ENCODE measurements around the gene MYH6. TPM values are rescaled to one million over a fixed set of nuclear protein-coding genes. Genes with fewer than 3 reads are reported as not detected.

The MYH6 gene
- total and polyA plus RNA-seq, 4 donors, result 0.05 to 0.17 (median 0.06) TPM; not detected in 1

DNA sequence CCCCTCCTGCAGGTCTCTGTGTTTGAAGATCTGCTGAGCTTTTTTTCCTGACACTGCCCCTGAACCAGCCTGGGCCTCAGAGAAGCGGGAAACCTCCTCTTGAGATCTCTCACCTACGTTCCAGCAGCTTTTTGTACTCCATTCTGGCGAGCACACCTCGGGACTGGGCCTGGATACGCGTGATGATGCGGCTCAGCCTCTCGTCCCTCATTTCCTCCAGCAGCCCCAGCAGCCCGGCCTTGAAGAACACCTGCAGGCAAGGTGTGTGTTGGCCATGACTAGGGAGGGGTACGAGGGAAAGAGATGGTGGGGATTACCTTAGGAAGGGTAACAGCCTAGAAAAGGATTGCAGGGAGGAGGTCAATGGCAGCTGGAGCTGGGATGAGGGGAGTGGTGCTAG is 17.1 kb upstream of the MYH6 start:
- H3K4me1 ChIP-seq (ENCODE audit: control insufficient read depth in 4 of 4, insufficient read depth in 4 of 4, low read length in 3 of 4), result no peaks in the 10 kb centered on the region
- H3K4me3 ChIP-seq (ENCODE audit: low read depth in 1 of 3, low read length in 3 of 3), result no peak overlapping the region
- H3K9me3 ChIP-seq (ENCODE audit: control insufficient read depth in 4 of 4, low read length in 3 of 4), result no peaks in the 10 kb centered on the region
- DNase-seq (ENCODE audit: low spot score), result no peak
- H3K27ac ChIP-seq (ENCODE audit: low read depth in 1 of 2, low read length in 2 of 2), result no peak overlapping the region
- 76% methylated on average over 10 of the region's 10 CpGs for WGBS
- no peak for TF ChIP-seq JUND (IDR thresholded peaks at IDR 0.05)
- TF ChIP-seq RAD21 (IDR thresholded peaks at IDR 0.05), result no peak
- no peak for TF ChIP-seq HNF4G (IDR thresholded peaks at IDR 0.05)
- TF ChIP-seq FOXA1 (IDR thresholded peaks at IDR 0.05), result no peak
- TF ChIP-seq MAX (IDR thresholded peaks at IDR 0.05), result no peak
- TF ChIP-seq, protein P1, sequence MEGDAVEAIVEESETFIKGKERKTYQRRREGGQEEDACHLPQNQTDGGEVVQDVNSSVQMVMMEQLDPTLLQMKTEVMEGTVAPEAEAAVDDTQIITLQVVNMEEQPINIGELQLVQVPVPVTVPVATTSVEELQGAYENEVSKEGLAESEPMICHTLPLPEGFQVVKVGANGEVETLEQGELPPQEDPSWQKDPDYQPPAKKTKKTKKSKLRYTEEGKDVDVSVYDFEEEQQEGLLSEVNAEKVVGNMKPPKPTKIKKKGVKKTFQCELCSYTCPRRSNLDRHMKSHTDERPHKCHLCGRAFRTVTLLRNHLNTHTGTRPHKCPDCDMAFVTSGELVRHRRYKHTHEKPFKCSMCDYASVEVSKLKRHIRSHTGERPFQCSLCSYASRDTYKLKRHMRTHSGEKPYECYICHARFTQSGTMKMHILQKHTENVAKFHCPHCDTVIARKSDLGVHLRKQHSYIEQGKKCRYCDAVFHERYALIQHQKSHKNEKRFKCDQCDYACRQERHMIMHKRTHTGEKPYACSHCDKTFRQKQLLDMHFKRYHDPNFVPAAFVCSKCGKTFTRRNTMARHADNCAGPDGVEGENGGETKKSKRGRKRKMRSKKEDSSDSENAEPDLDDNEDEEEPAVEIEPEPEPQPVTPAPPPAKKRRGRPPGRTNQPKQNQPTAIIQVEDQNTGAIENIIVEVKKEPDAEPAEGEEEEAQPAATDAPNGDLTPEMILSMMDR (IDR thresholded peaks at IDR 0.05; ENCODE audit: low read depth, low read length, missing input control), result no peak
- no peak for TF ChIP-seq ATF3 (IDR thresholded peaks at IDR 0.05)
- TF ChIP-seq REST (IDR thresholded peaks at IDR 0.05), result no peak
- TF ChIP-seq, protein P2, sequence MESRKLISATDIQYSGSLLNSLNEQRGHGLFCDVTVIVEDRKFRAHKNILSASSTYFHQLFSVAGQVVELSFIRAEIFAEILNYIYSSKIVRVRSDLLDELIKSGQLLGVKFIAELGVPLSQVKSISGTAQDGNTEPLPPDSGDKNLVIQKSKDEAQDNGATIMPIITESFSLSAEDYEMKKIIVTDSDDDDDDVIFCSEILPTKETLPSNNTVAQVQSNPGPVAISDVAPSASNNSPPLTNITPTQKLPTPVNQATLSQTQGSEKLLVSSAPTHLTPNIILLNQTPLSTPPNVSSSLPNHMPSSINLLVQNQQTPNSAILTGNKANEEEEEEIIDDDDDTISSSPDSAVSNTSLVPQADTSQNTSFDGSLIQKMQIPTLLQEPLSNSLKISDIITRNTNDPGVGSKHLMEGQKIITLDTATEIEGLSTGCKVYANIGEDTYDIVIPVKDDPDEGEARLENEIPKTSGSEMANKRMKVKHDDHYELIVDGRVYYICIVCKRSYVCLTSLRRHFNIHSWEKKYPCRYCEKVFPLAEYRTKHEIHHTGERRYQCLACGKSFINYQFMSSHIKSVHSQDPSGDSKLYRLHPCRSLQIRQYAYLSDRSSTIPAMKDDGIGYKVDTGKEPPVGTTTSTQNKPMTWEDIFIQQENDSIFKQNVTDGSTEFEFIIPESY (IDR thresholded peaks at IDR 0.05), result no peak
- TF ChIP-seq RXRA (IDR thresholded peaks at IDR 0.05), result no peak
- TF ChIP-seq YY1 (IDR thresholded peaks at IDR 0.05), result no peak
- no peaks in the 10 kb centered on the region for H3K36me3 ChIP-seq (ENCODE audit: control insufficient read depth in 4 of 4, insufficient read depth in 3 of 4, low read depth in 1 of 4, low read length in 3 of 4)
- no peak overlapping the region for H3K9ac ChIP-seq (ENCODE audit: low read depth in 1 of 2, low read length in 2 of 2)
- no peaks in the 10 kb centered on the region for H3K27me3 ChIP-seq (ENCODE audit: control insufficient read depth in 4 of 4, insufficient read depth in 4 of 4, low read length in 3 of 4)

DNA sequence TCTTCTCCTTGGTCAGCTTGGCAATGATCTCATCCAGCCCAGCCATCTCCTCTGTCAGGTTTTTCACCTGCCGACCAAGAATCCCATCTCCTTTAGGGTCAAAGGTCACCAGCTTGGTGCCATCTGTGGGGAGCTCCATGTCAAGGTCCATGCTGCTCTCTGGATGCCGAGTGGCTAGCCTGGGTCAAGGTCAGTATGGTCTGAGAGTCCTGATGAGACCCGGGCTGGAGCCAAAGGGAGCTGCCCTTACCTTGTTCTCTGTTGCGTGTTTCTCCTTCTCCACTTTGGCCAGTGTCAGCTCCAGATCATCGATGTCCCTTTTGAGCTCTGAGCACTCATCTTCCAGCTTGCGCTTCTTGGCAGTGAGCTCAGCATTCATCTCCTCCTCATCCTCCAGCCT is 15.6 kb upstream of the MYH6 start:
- no peak overlapping the region for H3K9ac ChIP-seq (ENCODE audit: low read depth in 1 of 2, low read length in 2 of 2)
- no peaks in the 10 kb centered on the region for H3K9me3 ChIP-seq (ENCODE audit: control insufficient read depth in 4 of 4, low read length in 3 of 4)
- no peaks in the 10 kb centered on the region for H3K4me1 ChIP-seq (ENCODE audit: control insufficient read depth in 4 of 4, insufficient read depth in 4 of 4, low read length in 3 of 4)
- H3K36me3 ChIP-seq (ENCODE audit: control insufficient read depth in 4 of 4, insufficient read depth in 3 of 4, low read depth in 1 of 4, low read length in 3 of 4), result no peaks in the 10 kb centered on the region
- no peaks in the 10 kb centered on the region for H3K27me3 ChIP-seq (ENCODE audit: control insufficient read depth in 4 of 4, insufficient read depth in 4 of 4, low read length in 3 of 4)
- no peak overlapping the region for H3K4me3 ChIP-seq (ENCODE audit: low read depth in 1 of 3, low read length in 3 of 3)
- no peak overlapping the region for H3K27ac ChIP-seq (ENCODE audit: low read depth in 1 of 2, low read length in 2 of 2)
- no peak for DNase-seq (ENCODE audit: low spot score)
- TF ChIP-seq, protein P2 (IDR thresholded peaks at IDR 0.05), result no peak
- no peak for TF ChIP-seq GABPA (IDR thresholded peaks at IDR 0.05 in 1 of 2, conservative IDR thresholded peaks at IDR 0.05 in 1 of 2)
- TF ChIP-seq ATF3 (IDR thresholded peaks at IDR 0.05), result no peak
- no peak for TF ChIP-seq JUND (IDR thresholded peaks at IDR 0.05)
- no peak for TF ChIP-seq SP1 (IDR thresholded peaks at IDR 0.05)
- TF ChIP-seq HNF4G (IDR thresholded peaks at IDR 0.05), result no peak
- no peak for TF ChIP-seq RXRA (IDR thresholded peaks at IDR 0.05)
- TF ChIP-seq EGR1 (IDR thresholded peaks at IDR 0.05; ENCODE audit: low read depth in 2 of 2), result no peak
- TF ChIP-seq RAD21 (IDR thresholded peaks at IDR 0.05), result no peak
- WGBS, result 83% methylated on average over 6 of the region's 6 CpGs

Measured in liver (tissue), 9 donors.